GM04504 (cell line): ENCODE measurements around the gene TMEM91.

ENCODE experiments used
- DNase-seq: peaks from one replicate; pipeline ENCODE4 v3.0.0-alpha.2; 2012; ENCODE audit warnings: low read depth

The TMEM91 gene

GRCh38 chr19:41411100-41411967, 35.0 kb downstream of the TMEM91 start:
- no peak for DNase-seq

GRCh38 chr19:41411968-41412265, 35.6 kb downstream of the TMEM91 start:
- DNase-seq, result no peak

GRCh38 chr19:41412953-41413352, 36.6 kb downstream of the TMEM91 start:
- no peak for DNase-seq

GRCh38 chr19:41413947-41414346, 37.6 kb downstream of the TMEM91 start:
- no peak for DNase-seq

GRCh38 chr19:41414461-41414860, 38.1 kb downstream of the TMEM91 start:
- no peak for DNase-seq

- no peak for DNase-seq
Observed at GRCh38 chr19:41415154-41415571, 38.8 kb downstream of the TMEM91 start.

- no peak for DNase-seq
Observed at GRCh38 chr19:41416194-41416674, 39.9 kb downstream of the TMEM91 start.

- DNase-seq, result no peak
Observed at GRCh38 chr19:41420101-41420880, 44.0 kb downstream of the TMEM91 start.

GRCh38 chr19:41421314-41421713, 45.0 kb downstream of the TMEM91 start:
- no peak for DNase-seq

- no peak for DNase-seq
Observed at GRCh38 chr19:41421973-41422372, 45.6 kb downstream of the TMEM91 start.

GRCh38 chr19:41422456-41422855, 46.1 kb downstream of the TMEM91 start:
- no peak for DNase-seq

GRCh38 chr19:41422955-41423354, 46.6 kb downstream of the TMEM91 start:
- DNase-seq, result no peak

- DNase-seq, result no peak
Observed at GRCh38 chr19:41424335-41425173, 48.2 kb downstream of the TMEM91 start.

GRCh38 chr19:41425174-41426115, 49.1 kb downstream of the TMEM91 start:
- no peak for DNase-seq

- DNase-seq, result no peak
Observed at GRCh38 chr19:41426116-41426841, 49.9 kb downstream of the TMEM91 start.

GRCh38 chr19:41426952-41427646, 50.8 kb downstream of the TMEM91 start, which contains the start of gene B3GNT8:
Gene B3GNT8 (minus strand): TSS chr19:41427374. CDS start chr19:41426778, 596 bp downstream.
- peak; percentile 48 for DNase-seq

- no peak for DNase-seq
Observed at GRCh38 chr19:41427647-41428480, 51.5 kb downstream of the TMEM91 start.

GRCh38 chr19:41428481-41428859, 52.1 kb downstream of the TMEM91 start:
- no peak for DNase-seq

- DNase-seq, result no peak
Observed at GRCh38 chr19:41430922-41431321, 54.6 kb downstream of the TMEM91 start.
